GM12878 (cell line): ENCODE measurements around the gene ZNF423. TPM values are rescaled to one million over a fixed set of nuclear protein-coding genes. Genes with fewer than 3 reads are reported as not detected.

Experiments
- ATAC-seq: fragments of 200-7000 bp; cut with Tn5 transposase; 3 replicates; pipeline ENCODE4 v1.9.1; 2020; ENCODE audit warnings: mild to moderate bottlenecking, moderate library complexity
- BruUV-seq: library from RNA; stranded (reverse); fragments of 400-500 nt; replicated peaks from 2 replicates; lab custom pipeline; 2021; lab: Mats Ljungman, UMichigan
- CTCF ChIA-PET: fragments of 300-600 bp; sonication (Branson Sonifier 250); formaldehyde crosslinking; extraction: SDS; loops from one replicate; lab custom pipeline; 2021; ENCODE audit warnings: inconsistent platforms; lab: Yijun Ruan, JAX
- POLR2A ChIA-PET: fragments of 350-600 bp; formaldehyde crosslinking; extraction: SDS; loops from one replicate; lab custom pipeline; 2021; ENCODE audit warnings: inconsistent platforms; lab: Charles Lee
- RAD21 ChIA-PET: fragments of 300-600 bp; sonication (Branson Sonifier 250); formaldehyde crosslinking; loops from one replicate; lab custom pipeline; 2023; ENCODE audit warnings: antibody characterized with exemption; ENCODE audit not compliant: unreplicated experiment; lab: Charles Lee
- SMC1A ChIA-PET: fragments of 300-600 bp; sonication (Branson Sonifier 250); formaldehyde crosslinking; loops from one replicate; lab custom pipeline; 2023; ENCODE audit not compliant: unreplicated experiment, uncharacterized antibody; lab: Charles Lee
- DNase-seq: peaks from one replicate; pipeline ENCODE4 v3.0.0-alpha.2; 2011; ENCODE audit warnings: low read depth, low spot score
- FAIRE-seq: peaks from 3 replicates; lab custom pipeline; 2011; peaks lifted over from hg19 to GRCh38; lab: Jason Lieb, UNC
- H2AFZ ChIP-seq: 2 replicates; pipeline ENCODE4 v1.6.0; 2011; ENCODE audit warnings: low read depth, low read length, control low read depth; ENCODE audit not compliant: control insufficient read depth
- H3K27ac ChIP-seq: 2 replicates; pipeline ENCODE4 v1.5.1; 2011; ENCODE audit warnings: control low read depth; ENCODE audit not compliant: control insufficient read depth, insufficient read depth
- H3K27me3 ChIP-seq, 2 experiments: replicated peaks in 1 of 2; 2 replicates each; pipeline versions ENCODE4 v1.6.0 to v1.6.1; 2011; ENCODE audit warnings: low read length in 1 of 2; ENCODE audit not compliant: control insufficient read depth in 2 of 2, insufficient read depth in 2 of 2
- H3K36me3 ChIP-seq, 2 experiments: 2 replicates each; pipeline ENCODE4 v1.5.1; 2011; ENCODE audit warnings: low read length in 1 of 2; ENCODE audit not compliant: control insufficient read depth in 2 of 2, insufficient read depth in 2 of 2
- H3K4me1 ChIP-seq: 2 replicates; pipeline ENCODE4 v1.6.1; 2011; ENCODE audit warnings: mild to moderate bottlenecking, low read length, moderate library complexity, mixed read lengths; ENCODE audit not compliant: control insufficient read depth, insufficient read depth
- H3K4me2 ChIP-seq: 2 replicates; pipeline ENCODE4 v1.6.0; 2011; ENCODE audit warnings: control low read depth; ENCODE audit not compliant: control insufficient read depth, insufficient read depth
- H3K4me3 ChIP-seq: fragments of 200-600 bp; sonication (generic); 2 replicates; pipeline ENCODE4 v1.5.1; 2016
- H3K79me2 ChIP-seq: 2 replicates; pipeline ENCODE4 v1.6.0; 2011; ENCODE audit warnings: low read length; ENCODE audit not compliant: control insufficient read depth, insufficient read depth
- H3K9ac ChIP-seq: 2 replicates; pipeline ENCODE4 v1.8.0; 2011; ENCODE audit warnings: low read length, control low read depth, mixed read lengths; ENCODE audit not compliant: control insufficient read depth, insufficient read depth
- H3K9me3 ChIP-seq: replicated peaks from 3 replicates; pipeline ENCODE4 v1.5.1; 2011; ENCODE audit warnings: mild to moderate bottlenecking, low read length; ENCODE audit not compliant: control insufficient read depth, insufficient read depth
- H4K20me1 ChIP-seq: 2 replicates; pipeline ENCODE4 v1.6.0; 2011; ENCODE audit not compliant: control insufficient read depth, insufficient read depth
- BACH1 ChIP-seq: fragments of 450-650 bp; IDR thresholded peaks from 2 replicates; pipeline ENCODE4 v1.6.1; 2017; ENCODE audit warnings: mild to moderate bottlenecking, borderline replicate concordance
- BMI1 ChIP-seq: fragments of 450-650 bp; IDR thresholded peaks from 2 replicates; pipeline ENCODE4 v1.6.1; 2016; ENCODE audit warnings: mild to moderate bottlenecking, moderate library complexity, borderline replicate concordance
- CHD2 ChIP-seq: IDR thresholded peaks from 2 replicates; pipeline ENCODE4 v1.6.1; 2011; ENCODE audit warnings: low read depth, low read length, improper control_type of control experiment, borderline replicate concordance
- FOXM1 ChIP-seq: IDR thresholded peaks from 2 replicates; pipeline ENCODE4 v1.6.1; 2012; ENCODE audit warnings: low read depth, mild to moderate bottlenecking, inconsistent platforms, low read length, moderate library complexity
- HCFC1 ChIP-seq: fragments of 150-350 bp; IDR thresholded peaks from 2 replicates; pipeline ENCODE4 v1.6.1; 2014; ENCODE audit warnings: low read length
- IKZF2 ChIP-seq, 2 experiments: fragments of 450-650 bp; IDR thresholded peaks; 2 replicates each; pipeline ENCODE4 v1.6.1; 2017; ENCODE audit warnings: mild to moderate bottlenecking in 2 of 2, moderate library complexity in 2 of 2
- MEF2B ChIP-seq: fragments of 450-650 bp; IDR thresholded peaks from 2 replicates; pipeline ENCODE4 v1.6.1; 2018; ENCODE audit warnings: mild to moderate bottlenecking, moderate library complexity; ENCODE audit not compliant: partially characterized antibody, poor library complexity, severe bottlenecking
- SKIL ChIP-seq: fragments of 450-650 bp; IDR thresholded peaks from 2 replicates; pipeline ENCODE4 v1.6.1; 2017; ENCODE audit warnings: mild to moderate bottlenecking, low read depth, inconsistent platforms; ENCODE audit not compliant: poor library complexity, severe bottlenecking
- WGBS: methylation state at CpG from one replicate; pipeline ENCODE4 v1.1.6; 2016; ENCODE audit warnings: low lambda C conversion rate; ENCODE audit not compliant: insufficient replicate concordance, insufficient coverage; ENCODE audit errors: missing lambda C conversion rate; 5-methylcytosine and 5-hydroxymethylcytosine counted together
- in situ Hi-C: fragments of 300-500 bp; cut with MboI; formaldehyde crosslinking; loops from 9 replicates; pipeline ENCODE4 v1.14.3; 2018; ENCODE audit warnings: mixed read lengths
- intact Hi-C: fragments of 100-400 bp; cut with micrococcal nuclease; formaldehyde crosslinking; loops from one replicate; pipeline ENCODE4 v1.14.2; 2022; ENCODE audit not compliant: unreplicated experiment
- polyA plus RNA-seq, 11 experiments: library from polyadenylated mRNA; depleted of rRNA in 4 of 11; unstranded in 6 of 11; stranded (reverse) in 5 of 11; fragments of >200 nt; fragmentation: Nextera tagmentation in 4 of 11; fragmentation: Illumina TruSeq in 1 of 11; extraction: Ambion mirVana in 4 of 11; extraction: Trizol in 1 of 11; gene quantifications; 1 replicate in 1 of 11; 2 replicates in 10 of 11; pipeline versions ENCODE4 v1.2.1 to v1.2.3, GENCODE V29; 2011 to 2016; ENCODE audit warnings: inconsistent platforms in 2 of 11, missing spikeins in 2 of 11, low read depth in 1 of 11
- total RNA-seq, 4 experiments: library from RNA; depleted of rRNA in 3 of 4; stranded (reverse); fragments of >200 nt in 3 of 4; fragmentation: Illumina TruSeq in 1 of 4; extraction: Trizol in 1 of 4; gene quantifications; 2 replicates each; pipeline versions ENCODE4 v1.2.1 to v1.2.3, GENCODE V29; 2013 to 2021
- TF ChIP-seq, protein P1 (sequence below): IDR thresholded peaks from 2 replicates; pipeline ENCODE4 v1.6.1; 2012; ENCODE audit warnings: low read depth, low read length, improper control_type of control experiment
- TF ChIP-seq, protein P2 (sequence below): fragments of 450-650 bp; IDR thresholded peaks from 2 replicates; pipeline ENCODE4 v1.6.1; 2017; ENCODE audit warnings: borderline replicate concordance
- TF ChIP-seq, protein P3 (sequence below): IDR thresholded peaks from 2 replicates; pipeline ENCODE4 v1.6.1; 2011; ENCODE audit warnings: low read depth, mild to moderate bottlenecking, low read length, moderate library complexity, borderline replicate concordance; ENCODE audit errors: extremely low read depth

Gene ZNF423
- total and polyA plus RNA-seq, 10 of the 15 experiments (the other 5 are each of a cell fraction or from before 2014, with no cell fraction given), result 0.03 to 0.64 (median 0.10) TPM

GRCh38 chr16:49867234-49867633, 11.3 kb upstream of the ZNF423 start:
- no peak overlapping the region for H3K4me2 ChIP-seq
- H3K4me3 ChIP-seq, result no peak overlapping the region
- TF ChIP-seq MEF2B (no peak), HCFC1 (no peak), CHD2 (no peak), BACH1 (no peak), SKIL (no peak), BMI1 (no peak), FOXM1 (no peak), IKZF2 (IDR thresholded peaks at IDR 0.05) (no peak)
- TF ChIP-seq, protein P1, sequence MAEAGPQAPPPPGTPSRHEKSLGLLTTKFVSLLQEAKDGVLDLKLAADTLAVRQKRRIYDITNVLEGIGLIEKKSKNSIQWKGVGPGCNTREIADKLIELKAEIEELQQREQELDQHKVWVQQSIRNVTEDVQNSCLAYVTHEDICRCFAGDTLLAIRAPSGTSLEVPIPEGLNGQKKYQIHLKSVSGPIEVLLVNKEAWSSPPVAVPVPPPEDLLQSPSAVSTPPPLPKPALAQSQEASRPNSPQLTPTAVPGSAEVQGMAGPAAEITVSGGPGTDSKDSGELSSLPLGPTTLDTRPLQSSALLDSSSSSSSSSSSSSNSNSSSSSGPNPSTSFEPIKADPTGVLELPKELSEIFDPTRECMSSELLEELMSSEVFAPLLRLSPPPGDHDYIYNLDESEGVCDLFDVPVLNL, result no peak
- TF ChIP-seq, protein P2, sequence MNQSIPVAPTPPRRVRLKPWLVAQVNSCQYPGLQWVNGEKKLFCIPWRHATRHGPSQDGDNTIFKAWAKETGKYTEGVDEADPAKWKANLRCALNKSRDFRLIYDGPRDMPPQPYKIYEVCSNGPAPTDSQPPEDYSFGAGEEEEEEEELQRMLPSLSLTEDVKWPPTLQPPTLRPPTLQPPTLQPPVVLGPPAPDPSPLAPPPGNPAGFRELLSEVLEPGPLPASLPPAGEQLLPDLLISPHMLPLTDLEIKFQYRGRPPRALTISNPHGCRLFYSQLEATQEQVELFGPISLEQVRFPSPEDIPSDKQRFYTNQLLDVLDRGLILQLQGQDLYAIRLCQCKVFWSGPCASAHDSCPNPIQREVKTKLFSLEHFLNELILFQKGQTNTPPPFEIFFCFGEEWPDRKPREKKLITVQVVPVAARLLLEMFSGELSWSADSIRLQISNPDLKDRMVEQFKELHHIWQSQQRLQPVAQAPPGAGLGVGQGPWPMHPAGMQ, result no peak
- TF ChIP-seq, protein P3, sequence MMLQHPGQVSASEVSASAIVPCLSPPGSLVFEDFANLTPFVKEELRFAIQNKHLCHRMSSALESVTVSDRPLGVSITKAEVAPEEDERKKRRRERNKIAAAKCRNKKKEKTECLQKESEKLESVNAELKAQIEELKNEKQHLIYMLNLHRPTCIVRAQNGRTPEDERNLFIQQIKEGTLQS, result no peak
- in situ Hi-C loops (no loop called here), intact Hi-C loops (no loop called here)
- H3K79me2 ChIP-seq, result no peaks in the 10 kb centered on the region
- no peaks in the 10 kb centered on the region for H4K20me1 ChIP-seq
- 40% methylated on average over 2 of the region's 2 CpGs for WGBS
- BruUV-seq, result no TSS peak
- ChIA-PET SMC1A (no interaction called here), RAD21 (no interaction called here), POLR2A (no interaction called here), CTCF (interaction anchor here (1.2 kb wide), 1 partner anchor 10 kb away, joined by 3 read pairs; no protein-coding TSS in a partner anchor)
- ATAC-seq, result no peak
- no peaks in the 10 kb centered on the region for H3K36me3 ChIP-seq
- H3K9me3 ChIP-seq, result no peaks in the 10 kb centered on the region
- no peaks in the 10 kb centered on the region for H3K4me1 ChIP-seq
- DNase-seq, result no peak
- H3K9ac ChIP-seq, result no peak overlapping the region
- H2AFZ ChIP-seq, result no peak overlapping the region
- H3K27ac ChIP-seq, result no peak overlapping the region
- H3K27me3 ChIP-seq, result peaks cover 0 to 3% of the 10 kb centered on the region in 2 experiments
- no peak for FAIRE-seq
